K562 (cell line): Measurements from ENCODE around the gene PGBD4. TPM values are rescaled to one million over a fixed set of nuclear protein-coding genes. Genes with fewer than 3 reads are reported as not detected.

Experiments
- ARNT ChIP-seq, 2 experiments: fragments of 450-650 bp; IDR thresholded peaks; 2 replicates each; pipeline ENCODE4 v1.6.1; 2016; ENCODE audit warnings: mild to moderate bottlenecking in 1 of 2
- CBX3 ChIP-seq, 2 experiments: IDR thresholded peaks; 1 replicate in 1 of 2; 2 replicates in 1 of 2; pipeline ENCODE4 v1.6.1; 2012; ENCODE audit warnings: inconsistent platforms in 2 of 2, low read length in 2 of 2, borderline replicate concordance in 1 of 2, control low read depth in 1 of 2
- COPS2 ChIP-seq: fragments of 450-650 bp; conservative IDR thresholded peaks from 2 replicates; pipeline ENCODE4 v1.6.1; 2016; ENCODE audit warnings: mild to moderate bottlenecking, moderate library complexity
- CTCFL ChIP-seq: IDR thresholded peaks from 2 replicates; pipeline ENCODE4 v1.6.1; 2011; ENCODE audit warnings: borderline replicate concordance, low read depth, mild to moderate bottlenecking, moderate library complexity, low read length; ENCODE audit not compliant: insufficient read depth, poor library complexity, severe bottlenecking
- DIDO1 ChIP-seq: fragments of 450-650 bp; IDR thresholded peaks from 2 replicates; pipeline ENCODE4 v1.6.1; 2016; ENCODE audit warnings: low read depth, missing biosample characterization, missing genetic modification characterization
- EHMT2 ChIP-seq: fragments of 450-650 bp; IDR thresholded peaks from 2 replicates; pipeline ENCODE4 v1.6.1; 2018; ENCODE audit warnings: antibody characterized with exemption
- EP400 ChIP-seq: fragments of 450-650 bp; IDR thresholded peaks from 2 replicates; pipeline ENCODE4 v1.6.1; 2017; ENCODE audit warnings: antibody characterized with exemption, mild to moderate bottlenecking, moderate library complexity
- ERF ChIP-seq: fragments of 450-650 bp; formaldehyde crosslinking; IDR thresholded peaks from 2 replicates; pipeline ENCODE4 v1.4.0; 2020; ENCODE audit warnings: mild to moderate bottlenecking, mixed read lengths
- FOXK2 ChIP-seq, 2 experiments: fragments of 450-650 bp; IDR thresholded peaks in 1 of 2; conservative IDR thresholded peaks in 1 of 2; 2 replicates each; pipeline ENCODE4 v1.6.1; 2016; ENCODE audit warnings: low read depth in 2 of 2, mild to moderate bottlenecking in 1 of 2
- KAT8 ChIP-seq: fragments of 450-650 bp; IDR thresholded peaks from 2 replicates; pipeline ENCODE4 v1.6.1; 2016; ENCODE audit warnings: low read depth, mild to moderate bottlenecking
- KLF13 ChIP-seq: fragments of 450-650 bp; IDR thresholded peaks from 2 replicates; pipeline ENCODE4 v1.6.1; 2016; ENCODE audit warnings: missing genetic modification characterization, low read depth, mild to moderate bottlenecking, missing compliant biosample characterization, moderate library complexity, borderline replicate concordance
- L3MBTL2 ChIP-seq: fragments of 450-650 bp; IDR thresholded peaks from 2 replicates; pipeline ENCODE4 v1.6.1; 2016; ENCODE audit warnings: mild to moderate bottlenecking, moderate library complexity
- MIER1 ChIP-seq: fragments of 450-650 bp; IDR thresholded peaks from 2 replicates; pipeline ENCODE4 v1.6.1; 2016; ENCODE audit warnings: antibody characterized with exemption, mild to moderate bottlenecking, low read depth
- MXI1 ChIP-seq: IDR thresholded peaks from 2 replicates; pipeline ENCODE4 v1.6.1; 2011; ENCODE audit warnings: low read depth, mild to moderate bottlenecking, improper control_type of control experiment, low read length
- NKRF ChIP-seq: fragments of 450-650 bp; IDR thresholded peaks from 2 replicates; pipeline ENCODE4 v1.6.1; 2016; ENCODE audit warnings: borderline replicate concordance
- NR2C2 ChIP-seq, 2 experiments: fragments of 200-800 bp in 1 of 2; sonication (Bioruptor generic) in 1 of 2; sonication (generic) in 1 of 2; formaldehyde crosslinking in 1 of 2; IDR thresholded peaks; 2 replicates each; pipeline versions ENCODE4 v1.6.1 to v1.8.0; 2016 to 2022; ENCODE audit warnings: mild to moderate bottlenecking in 1 of 2, missing compliant biosample characterization in 1 of 2, missing genetic modification characterization in 1 of 2, missing genetic modification reagents in 1 of 2
- RBBP5 ChIP-seq: fragments of 200-600 bp; sonication (generic); IDR thresholded peaks from 2 replicates; pipeline ENCODE4 v1.6.1; 2012; ENCODE audit warnings: borderline replicate concordance, mild to moderate bottlenecking, low read length, control low read depth, inconsistent platforms; ENCODE audit not compliant: insufficient read depth, poor library complexity, severe bottlenecking
- SNAPC5 ChIP-seq: fragments of 250-450 bp; sonication (Bioruptor Pico); IDR thresholded peaks from 2 replicates; pipeline ENCODE4 v1.8.0; 2021; ENCODE audit warnings: moderate library complexity, mild to moderate bottlenecking, inconsistent platforms
- TAF15 ChIP-seq: fragments of 200-400 bp; formaldehyde crosslinking; IDR thresholded peaks from 2 replicates; pipeline ENCODE4 v1.6.1; 2017; ENCODE audit warnings: mild to moderate bottlenecking, low read depth, low read length, moderate library complexity
- ZNF695 ChIP-seq: fragments of 450-650 bp; formaldehyde crosslinking; IDR thresholded peaks from 2 replicates; pipeline ENCODE4 v1.4.0; 2020; ENCODE audit warnings: mild to moderate bottlenecking, moderate library complexity
- ZNF740 ChIP-seq, 3 experiments: fragments of 200-800 bp in 1 of 3; sonication (Bioruptor generic) in 1 of 3; sonication (generic) in 1 of 3; formaldehyde crosslinking in 1 of 3; IDR thresholded peaks; 2 replicates each; pipeline versions ENCODE4 v1.6.1 to v1.8.0; 2016 to 2022; ENCODE audit warnings: mild to moderate bottlenecking in 2 of 3, missing compliant biosample characterization in 2 of 3, missing genetic modification characterization in 2 of 3, missing genetic modification reagents in 1 of 3
- polyA plus RNA-seq, 8 experiments: library from polyadenylated mRNA; depleted of rRNA in 4 of 8; stranded (reverse) in 5 of 8; unstranded in 3 of 8; fragments of >200 nt; fragmentation: Nextera tagmentation in 2 of 8; fragmentation: Illumina TruSeq in 1 of 8; extraction: Ambion mirVana in 2 of 8; extraction: Trizol in 1 of 8; gene quantifications; 2 replicates each; pipeline versions ENCODE4 v1.2.1 to v1.2.3, GENCODE V29; 2011 to 2014; ENCODE audit warnings: inconsistent platforms in 1 of 8, missing spikeins in 1 of 8
- total RNA-seq, 7 experiments: library from RNA; depleted of rRNA in 6 of 7; stranded (reverse); fragments of >200 nt in 6 of 7; fragmentation: Illumina TruSeq in 2 of 7; extraction: Trizol in 2 of 7; gene quantifications; 2 replicates each; pipeline versions ENCODE4 v1.2.1 to v1.2.3, GENCODE V29; 2011 to 2021; ENCODE audit warnings: low replicate concordance in 1 of 7

The PGBD4 gene
- total and polyA plus RNA-seq, 9 of the 15 experiments (the other 6 are each of a cell fraction or from before 2014, with no cell fraction given), result 2.1 to 4.9 (median 2.7) TPM

GRCh38 chr15:34102175-34102925 lies 467 bp downstream of the PGBD4 start (continued):
- TF ChIP-seq L3MBTL2, result peak; percentile 64
- TF ChIP-seq MIER1, result 0 out of 2 replicates have a peak, but pooled peaks have one; percentile 43
- TF ChIP-seq DIDO1 (tag), result no peak
- TF ChIP-seq FOXK2 (conservative IDR thresholded peaks at IDR 0.05 in 1 of 2, IDR thresholded peaks at IDR 0.05 in 1 of 2; ENCODE audit: low read depth in 2 of 2), result 0 out of 4 replicates have a peak, but pooled peaks of 1 of the 2 experiments have one; percentile 2
- TF ChIP-seq TAF15, result no peak
- TF ChIP-seq RBBP5, result peak; percentile 6
- TF ChIP-seq ERF (CRISPR knock-in tag), result 0 out of 2 replicates have a peak, but pooled peaks have one; percentile 43
- no peak for TF ChIP-seq ZNF695 (CRISPR knock-in tag)
- TF ChIP-seq EP400, result peak; percentile 46
- no peak for TF ChIP-seq NR2C2 (CRISPR knock-in tag; IDR thresholded peaks at IDR 0.05)
- TF ChIP-seq NR2C2 (tag; IDR thresholded peaks at IDR 0.05), result peak; percentile 72; the same call in 1 of the 2 replicates
- no peak for TF ChIP-seq CTCFL
- 0 out of 4 replicates have a peak, but pooled peaks of 1 of the 2 experiments have one; percentile 51 for TF ChIP-seq ARNT (IDR thresholded peaks at IDR 0.05)
- TF ChIP-seq MXI1, result no peak
- no peak for TF ChIP-seq SNAPC5
- TF ChIP-seq ZNF740 (CRISPR knock-in tag; IDR thresholded peaks at IDR 0.05), result no peak
- TF ChIP-seq ZNF740 (tag; IDR thresholded peaks at IDR 0.05), result no peak
- no peak for TF ChIP-seq KLF13 (tag)
- TF ChIP-seq CBX3 (IDR thresholded peaks at IDR 0.05; ENCODE audit: borderline replicate concordance in 1 of 2, low read length in 2 of 2), result no peak; a peak in 1 of 3 replicates
- no peak for TF ChIP-seq COPS2
- TF ChIP-seq NKRF, result peak; percentile 18; the same call in 1 of the 2 replicates
- peak; percentile 46; the same call in 1 of the 2 replicates for TF ChIP-seq EHMT2
- TF ChIP-seq KAT8, result 0 out of 2 replicates have a peak, but pooled peaks have one; percentile 25
